Tibial nerve (tissue), 4 donors: ENCODE data around the gene CEP128. TPM values are rescaled to one million over a fixed set of nuclear protein-coding genes. Genes with fewer than 3 reads are reported as not detected.
A peak's percentile ranks its signal among the peaks of the same experiment; 100 is the strongest.

Experiments
- DNase-seq, 2 donors: peaks; one replicate each; pipeline ENCODE4 v3.0.0-alpha.2; 2019; ENCODE audit warnings: low spot score in 2 of 2
- H3K27ac ChIP-seq, 4 donors: fragments of 200-600 bp; sonication (generic) in 3 of 4; one replicate each; pipeline ENCODE4 v1.5.1; 2017 to 2019; ENCODE audit warnings: mild to moderate bottlenecking in 1 of 4
- H3K27me3 ChIP-seq, 2 donors: fragments of 200-600 bp; sonication (generic) in 1 of 2; one replicate each; pipeline versions ENCODE4 v1.5.1 to v1.6.0; 2017 to 2019
- H3K36me3 ChIP-seq, 3 donors: fragments of 200-600 bp; sonication (generic); one replicate each; pipeline ENCODE4 v1.5.1; 2018 to 2019
- H3K4me1 ChIP-seq, 4 donors: fragments of 200-600 bp; sonication (generic) in 3 of 4; one replicate each; pipeline ENCODE4 v1.5.1; 2017 to 2019
- H3K4me3 ChIP-seq, 4 donors: fragments of 200-600 bp; sonication (generic) in 3 of 4; one replicate each; pipeline ENCODE4 v1.5.1; 2017 to 2019; ENCODE audit warnings: mild to moderate bottlenecking in 1 of 4, moderate library complexity in 1 of 4
- H3K9me3 ChIP-seq, 4 donors: fragments of 200-600 bp; sonication (generic) in 3 of 4; one replicate each; pipeline ENCODE4 v1.5.1; 2017 to 2019
- EP300 ChIP-seq, 2 donors: sonication (generic); formaldehyde crosslinking; IDR thresholded peaks; one replicate each; pipeline ENCODE4 v1.6.1; 2017; ENCODE audit warnings: antibody characterized with exemption in 2 of 2, mild to moderate bottlenecking in 1 of 2
- POLR2A ChIP-seq, 2 donors: fragments of 450-650 bp; IDR thresholded peaks; one replicate each; pipeline ENCODE4 v1.6.1; 2017; ENCODE audit warnings: antibody characterized with exemption in 2 of 2, mild to moderate bottlenecking in 2 of 2, moderate library complexity in 2 of 2
- WGBS, 2 donors: methylation state at CpG; one replicate each; pipeline ENCODE4 v1.1.5; 2018; 5-methylcytosine and 5-hydroxymethylcytosine counted together
- total RNA-seq, 4 donors: library from RNA; depleted of rRNA; stranded (reverse); fragments of >200 nt; gene quantifications; one replicate each; pipeline ENCODE4 v1.1.0, GENCODE V29; 2016
- TF ChIP-seq, protein P1 (sequence below), 5 experiments: fragments of 200-600 bp in 3 of 5; fragments of 450-650 bp in 2 of 5; sonication (generic) in 3 of 5; IDR thresholded peaks; one replicate each; pipeline ENCODE4 v1.5.1; 2016 to 2019; ENCODE audit warnings: antibody characterized with exemption in 5 of 5, mild to moderate bottlenecking in 3 of 5, moderate library complexity in 2 of 5

The CEP128 gene
- total RNA-seq, 4 donors from 2014 or later, result 7.3 to 13.9 (median 12.5) TPM

DNA sequence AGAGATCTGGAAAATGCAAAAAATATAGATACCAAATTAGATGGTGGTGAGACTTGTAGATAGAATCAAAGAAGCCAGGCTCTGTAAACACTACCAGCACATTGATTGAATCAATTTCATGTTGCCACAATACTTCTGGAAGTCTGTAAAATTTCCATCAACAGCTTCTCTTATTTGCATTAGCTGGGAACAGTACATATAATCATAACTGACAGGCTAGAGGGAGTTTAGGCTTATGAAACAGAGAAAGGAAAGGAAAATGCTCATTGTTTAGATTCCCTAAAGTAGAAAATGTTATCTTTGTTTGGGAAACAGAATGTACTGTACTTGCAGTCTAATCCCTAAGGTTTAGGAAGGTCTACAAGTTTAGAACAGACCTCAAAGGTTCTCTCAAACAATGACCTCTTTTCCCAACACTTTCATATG, 335.2 kb downstream of the CEP128 start:
- peak overlapping the region in 2 of 4 donors; percentile 70 to 79 for H3K27ac ChIP-seq
- TF ChIP-seq POLR2A (IDR thresholded peaks at IDR 0.05) (no peak), EP300 (IDR thresholded peaks at IDR 0.05) (peak; percentile 65 to 71)
- no peak overlapping the region for H3K4me3 ChIP-seq
- peaks cover 0 to 48% (median 5%) of the 10 kb centered on the region in 4 donors for H3K4me1 ChIP-seq
- H3K27me3 ChIP-seq, result no peaks in the 10 kb centered on the region
- H3K36me3 ChIP-seq, result no peaks in the 10 kb centered on the region
- no peaks in the 10 kb centered on the region for H3K9me3 ChIP-seq
- no peak for DNase-seq

GRCh38 chr14:80605536-80605935, 336.0 kb downstream of the CEP128 start:
- Histone ChIP-seq H3K27ac (peak overlapping the region in 2 of 4 donors; percentile 70 to 79), H3K4me3 (no peak overlapping the region)
- no peak for TF ChIP-seq POLR2A (IDR thresholded peaks at IDR 0.05)
- no peak for TF ChIP-seq EP300 (IDR thresholded peaks at IDR 0.05)
- TF ChIP-seq, protein P1, sequence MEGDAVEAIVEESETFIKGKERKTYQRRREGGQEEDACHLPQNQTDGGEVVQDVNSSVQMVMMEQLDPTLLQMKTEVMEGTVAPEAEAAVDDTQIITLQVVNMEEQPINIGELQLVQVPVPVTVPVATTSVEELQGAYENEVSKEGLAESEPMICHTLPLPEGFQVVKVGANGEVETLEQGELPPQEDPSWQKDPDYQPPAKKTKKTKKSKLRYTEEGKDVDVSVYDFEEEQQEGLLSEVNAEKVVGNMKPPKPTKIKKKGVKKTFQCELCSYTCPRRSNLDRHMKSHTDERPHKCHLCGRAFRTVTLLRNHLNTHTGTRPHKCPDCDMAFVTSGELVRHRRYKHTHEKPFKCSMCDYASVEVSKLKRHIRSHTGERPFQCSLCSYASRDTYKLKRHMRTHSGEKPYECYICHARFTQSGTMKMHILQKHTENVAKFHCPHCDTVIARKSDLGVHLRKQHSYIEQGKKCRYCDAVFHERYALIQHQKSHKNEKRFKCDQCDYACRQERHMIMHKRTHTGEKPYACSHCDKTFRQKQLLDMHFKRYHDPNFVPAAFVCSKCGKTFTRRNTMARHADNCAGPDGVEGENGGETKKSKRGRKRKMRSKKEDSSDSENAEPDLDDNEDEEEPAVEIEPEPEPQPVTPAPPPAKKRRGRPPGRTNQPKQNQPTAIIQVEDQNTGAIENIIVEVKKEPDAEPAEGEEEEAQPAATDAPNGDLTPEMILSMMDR (IDR thresholded peaks at IDR 0.05), result no peak

GRCh38 chr14:80602946-80603345, 338.6 kb downstream of the CEP128 start:
- WGBS, 2 donors, result 37 to 43% methylated on average over 1 of the region's 1 CpG
- H3K9me3 ChIP-seq, result no peaks in the 10 kb centered on the region

More at GRCh38 chr14:80605536-80605935, 336.0 kb downstream of the CEP128 start:
- no peaks in the 10 kb centered on the region for H3K36me3 ChIP-seq
- H3K27me3 ChIP-seq, result no peaks in the 10 kb centered on the region
- DNase-seq, result no peak
- H3K4me1 ChIP-seq, result peaks cover 0 to 48% (median 5%) of the 10 kb centered on the region in 4 donors
- H3K9me3 ChIP-seq, result no peaks in the 10 kb centered on the region

GRCh38 chr14:80587096-80587724, 354.3 kb downstream of the CEP128 start:
- 67 to 69% methylated on average over 3 of the region's 3 CpGs for WGBS, 2 donors

More at GRCh38 chr14:80602946-80603345, 338.6 kb downstream of the CEP128 start:
- Histone ChIP-seq H3K4me3 (no peak overlapping the region), H3K27ac (peak overlapping the region; percentile 3 to 58 (median 35)), H3K36me3 (no peaks in the 10 kb centered on the region), H3K27me3 (no peaks in the 10 kb centered on the region), H3K4me1 (peaks cover 0 to 39% (median 5%) of the 10 kb centered on the region in 4 donors)
- DNase-seq, result no peak
- TF ChIP-seq, protein P1 (IDR thresholded peaks at IDR 0.05), result no peak
- TF ChIP-seq POLR2A (IDR thresholded peaks at IDR 0.05), result no peak
- TF ChIP-seq EP300 (IDR thresholded peaks at IDR 0.05), result no peak

GRCh38 chr14:80586131-80586530, 355.4 kb downstream of the CEP128 start:
- WGBS, 2 donors, result 89 to 92% methylated on average over 1 of the region's 1 CpG
- no peaks in the 10 kb centered on the region for H3K27me3 ChIP-seq
- DNase-seq, result no peak
- peaks cover 0 to 10% (median 5%) of the 10 kb centered on the region in 4 donors for H3K9me3 ChIP-seq
- TF ChIP-seq EP300 (IDR thresholded peaks at IDR 0.05) (no peak), POLR2A (IDR thresholded peaks at IDR 0.05) (no peak)
- TF ChIP-seq, protein P1 (IDR thresholded peaks at IDR 0.05), result no peak
- H3K27ac ChIP-seq, result no peak overlapping the region
- no peaks in the 10 kb centered on the region for H3K36me3 ChIP-seq
- H3K4me1 ChIP-seq, result peaks cover 0 to 14% (median 3%) of the 10 kb centered on the region in 4 donors
- H3K4me3 ChIP-seq, result no peak overlapping the region

More at GRCh38 chr14:80587096-80587724, 354.3 kb downstream of the CEP128 start:
- no peak overlapping the region for H3K27ac ChIP-seq
- peaks cover 0 to 14% (median 3%) of the 10 kb centered on the region in 4 donors for H3K4me1 ChIP-seq
- no peak for DNase-seq
- no peaks in the 10 kb centered on the region for H3K36me3 ChIP-seq
- peaks cover 0 to 15% (median 7%) of the 10 kb centered on the region in 4 donors for H3K9me3 ChIP-seq
- no peak overlapping the region for H3K4me3 ChIP-seq
- H3K27me3 ChIP-seq, result no peaks in the 10 kb centered on the region
- TF ChIP-seq, protein P1 (IDR thresholded peaks at IDR 0.05), result peak; percentile 20 to 41 (median 38)
- TF ChIP-seq POLR2A (IDR thresholded peaks at IDR 0.05) (no peak), EP300 (IDR thresholded peaks at IDR 0.05) (no peak)
